ENCODE results near the gene TANGO6.
"Not testable (repeated sequence)": the region's sequence is repeated elsewhere in the genome, so short reads cannot be mapped to it uniquely, and the experiment has no call there.

TANGO6 gene

DNA sequence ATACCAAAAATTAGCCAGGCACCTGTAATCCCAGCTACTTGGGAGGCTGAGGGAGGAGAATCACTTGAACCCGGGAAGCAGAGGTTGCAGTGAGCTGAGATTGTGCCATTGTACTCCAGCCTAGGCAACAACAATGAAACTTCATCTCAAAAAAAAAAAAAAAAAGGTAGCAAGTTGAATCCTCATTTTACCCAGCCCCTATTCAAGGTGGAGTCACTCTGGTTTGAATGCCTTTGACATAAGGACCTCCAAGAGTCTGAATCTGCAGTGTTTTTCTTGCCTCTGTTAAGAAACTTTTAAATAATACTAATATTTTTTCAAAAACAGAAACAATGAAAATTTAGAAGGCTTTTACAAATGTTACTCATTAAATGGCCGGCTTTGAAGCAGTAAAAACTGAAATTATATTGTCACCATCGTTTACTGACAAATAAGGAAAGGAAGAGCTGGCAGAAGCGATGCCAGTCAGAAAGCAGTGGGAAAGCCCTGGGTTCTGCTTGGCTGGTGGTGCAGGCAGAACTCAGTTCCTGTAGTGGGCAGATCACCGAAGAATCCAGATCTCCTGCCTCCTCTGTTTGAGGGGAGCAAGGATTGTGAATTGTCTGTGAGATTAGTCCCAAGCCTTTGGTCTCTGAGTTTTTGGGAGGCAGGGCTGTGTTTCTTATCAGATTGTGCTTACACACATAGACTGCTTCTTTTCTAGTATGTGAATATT, 162.5 kb downstream of the TANGO6 start:
- no peak for DNase-seq (ENCODE audit: low read depth in 2 of 2)

DNA sequence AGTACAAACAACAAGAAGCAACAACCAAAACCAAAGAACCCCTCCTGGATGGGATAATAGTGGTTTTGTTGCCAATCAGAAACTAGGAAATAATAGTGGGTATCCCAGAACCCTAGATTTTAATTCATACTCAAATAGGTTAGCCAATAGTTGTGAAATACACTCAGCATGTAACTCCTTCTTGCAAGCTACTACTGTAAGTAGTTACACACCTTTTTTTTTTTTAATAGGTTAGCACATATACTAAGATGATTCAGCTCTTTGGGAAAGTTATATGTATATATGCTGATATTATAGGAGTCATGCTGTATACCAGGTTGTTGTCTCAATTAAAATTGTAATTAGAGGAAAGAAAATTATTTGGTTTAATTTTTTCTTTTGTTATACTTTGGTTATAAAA, 169.6 kb downstream of the TANGO6 start:
- no peak for DNase-seq (ENCODE audit: low read depth in 2 of 2)

DNA sequence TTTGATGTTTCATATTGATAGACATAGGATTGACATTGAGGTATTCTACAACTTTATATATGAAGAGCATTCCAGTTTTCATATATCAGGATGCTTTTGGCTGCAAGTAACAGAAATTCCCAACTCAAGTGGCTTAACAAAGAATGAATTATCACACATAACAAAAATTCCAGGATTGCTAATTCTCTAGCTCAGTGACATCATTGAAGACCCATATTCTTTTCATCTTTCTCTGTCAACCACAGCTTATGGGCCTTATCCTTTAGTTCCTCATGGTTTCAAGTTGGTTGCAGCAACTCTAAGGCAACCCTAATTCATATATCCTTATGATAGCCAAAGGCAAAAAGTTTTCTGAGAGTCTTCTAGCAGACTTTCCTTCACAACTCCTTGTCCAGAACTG, 170.7 kb downstream of the TANGO6 start:
- no peak for DNase-seq (ENCODE audit: low read depth in 2 of 2)

DNA sequence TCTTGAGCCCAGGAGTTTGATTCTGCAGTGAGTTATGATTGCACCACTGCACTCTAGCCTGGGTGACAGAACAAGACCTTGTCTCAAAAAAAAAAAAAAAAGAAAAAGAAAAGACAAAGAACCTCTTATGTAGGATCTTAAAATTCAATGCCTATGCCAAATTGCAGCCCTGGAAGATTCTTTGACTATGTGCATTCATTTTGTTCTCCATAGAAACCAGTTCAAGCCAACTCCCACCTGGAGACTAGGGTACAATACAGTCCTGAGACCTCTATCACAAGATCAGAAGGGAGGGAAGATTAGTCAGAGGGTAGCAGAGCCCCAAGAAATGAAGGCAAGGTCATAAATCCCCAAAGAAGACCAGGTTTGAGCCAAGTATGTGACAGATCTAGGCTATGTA, 171.5 kb downstream of the TANGO6 start:
- DNase-seq (ENCODE audit: low read depth in 2 of 2) = no peak

DNA sequence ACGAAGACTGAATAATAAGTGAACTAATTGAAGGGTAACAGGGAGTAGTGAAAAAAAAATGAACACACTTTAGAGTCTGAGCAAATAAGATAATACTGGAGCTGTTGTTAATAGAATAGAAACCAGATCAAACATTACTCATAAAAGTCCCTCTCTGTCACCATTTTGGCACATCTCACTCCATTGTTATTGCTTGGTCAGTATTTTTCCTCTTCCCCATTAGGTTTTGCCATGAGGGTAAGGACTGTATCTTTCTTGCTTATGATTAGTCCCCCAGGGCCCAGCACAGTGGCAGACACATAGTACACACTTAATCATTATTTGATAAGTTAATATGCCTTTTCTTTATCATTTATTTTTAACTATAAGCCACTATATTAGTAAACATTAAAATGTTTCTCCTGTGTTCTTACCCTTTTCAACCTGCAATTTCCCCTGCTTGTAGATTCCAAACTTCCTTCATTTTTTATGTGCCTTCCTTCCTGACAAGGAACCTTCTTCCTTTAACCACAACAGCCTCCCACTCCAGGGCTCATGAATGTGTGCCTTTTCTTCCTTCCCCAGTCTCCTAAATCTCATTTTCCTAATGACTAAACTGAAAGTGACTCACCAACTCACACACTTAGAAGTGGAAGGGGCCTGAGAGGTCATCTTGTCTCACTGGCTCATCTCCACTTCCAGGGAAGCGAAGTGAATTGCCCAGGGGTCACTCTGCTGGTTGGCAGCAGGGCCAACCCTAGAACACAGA, 173.9 kb downstream of the TANGO6 start:
- no peak for DNase-seq (ENCODE audit: low read depth in 2 of 2)

DNA sequence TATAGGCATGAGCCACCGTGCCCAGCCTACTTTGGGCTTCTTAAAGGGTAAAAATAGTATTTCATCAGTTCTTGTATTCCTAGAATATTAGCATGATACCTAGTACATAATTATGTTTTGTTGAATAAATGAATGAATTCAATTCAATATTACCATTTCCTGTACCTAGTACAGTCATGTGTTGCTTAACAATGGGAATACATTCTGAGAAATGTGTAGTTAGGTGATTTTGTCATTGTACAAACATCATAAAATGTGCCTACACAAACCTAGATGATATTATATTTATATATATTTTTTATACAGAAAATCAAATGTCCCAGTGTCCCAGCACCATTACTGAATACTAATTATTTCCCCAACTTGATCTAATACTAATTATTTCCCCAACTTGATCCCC, 176.5 kb downstream of the TANGO6 start:
- no peak for DNase-seq (ENCODE audit: low read depth in 2 of 2)

DNA sequence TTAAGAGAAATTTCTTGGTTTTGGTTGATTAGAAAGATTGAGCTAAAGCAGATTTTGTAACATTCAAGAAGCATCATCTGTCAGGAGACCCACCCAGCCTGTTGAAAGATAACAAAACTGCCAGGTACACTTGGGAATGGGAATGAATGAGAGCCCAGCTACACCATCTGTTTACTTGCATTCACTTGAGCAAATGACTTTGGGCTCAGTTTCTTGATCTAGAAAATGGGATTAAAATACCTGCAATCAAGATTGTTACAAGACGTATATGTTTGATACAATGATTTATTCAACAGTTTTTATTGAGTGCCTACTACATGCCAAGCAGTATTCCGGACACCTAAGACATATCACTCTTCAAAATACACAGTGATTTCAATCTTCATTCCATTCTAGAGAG, 185.8 kb downstream of the TANGO6 start:
- DNase-seq (ENCODE audit: low read depth in 2 of 2) = no peak

DNA sequence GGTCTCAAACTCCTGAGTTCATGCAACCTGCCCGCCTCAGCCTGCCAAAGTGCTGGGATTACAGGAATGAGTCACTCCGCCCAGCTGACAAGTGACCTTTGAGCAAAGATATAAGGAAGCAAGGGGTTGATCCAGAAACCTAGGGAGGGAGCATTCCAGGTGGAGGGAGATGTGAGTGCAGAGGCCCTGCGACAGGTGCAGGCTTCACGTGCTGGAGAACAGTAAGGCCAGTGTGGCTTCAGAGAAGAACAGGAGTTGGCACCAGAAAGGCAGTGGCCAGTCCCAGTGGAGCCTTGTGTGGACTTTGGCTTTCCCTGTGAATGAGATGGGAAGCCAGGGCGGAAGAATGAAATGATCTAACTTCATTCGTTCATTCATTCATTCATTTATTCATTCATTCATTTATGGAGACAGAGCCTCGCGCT, 188.6 kb downstream of the TANGO6 start:
- DNase-seq (ENCODE audit: low read depth in 2 of 2) = no peak

DNA sequence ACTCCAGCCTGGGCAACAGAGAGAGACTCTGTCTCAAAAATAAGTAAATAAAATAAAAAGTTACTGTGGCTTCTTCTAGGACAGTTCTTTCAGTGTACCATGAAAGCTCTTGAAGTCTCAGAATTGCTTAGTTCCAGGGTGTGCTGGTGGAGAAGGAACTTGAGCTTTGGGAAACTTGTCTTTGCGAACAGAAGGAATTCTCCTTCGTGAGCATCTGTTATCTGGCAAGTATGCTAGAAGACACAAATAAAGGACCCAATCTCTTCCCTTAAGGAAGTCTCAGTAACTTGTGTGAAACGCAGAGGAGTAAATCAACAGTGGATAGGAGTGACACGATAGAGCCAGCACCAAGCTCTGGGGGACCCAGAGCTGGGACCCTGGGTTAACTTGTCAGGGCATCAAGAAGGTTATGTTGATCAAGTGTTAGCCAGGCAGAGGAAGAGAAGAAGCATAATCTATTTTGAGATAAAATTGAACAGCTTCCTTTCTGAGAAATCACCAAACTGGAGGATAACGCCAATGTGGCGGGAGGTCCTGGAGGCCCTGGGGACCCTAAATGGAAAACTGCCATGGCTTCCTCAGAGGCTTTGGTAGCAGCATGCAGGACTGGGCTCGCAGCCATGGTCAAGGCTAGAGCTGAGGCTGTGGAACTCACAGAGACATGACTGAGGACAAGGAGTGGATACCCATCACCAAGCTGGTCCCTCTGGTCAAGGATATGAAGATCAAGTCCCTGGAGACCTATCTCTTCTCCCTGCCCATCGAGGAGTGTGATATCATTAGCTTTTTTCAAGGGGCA, 190.0 kb downstream of the TANGO6 start:
- DNase-seq (ENCODE audit: low read depth in 2 of 2) = no peak

DNA sequence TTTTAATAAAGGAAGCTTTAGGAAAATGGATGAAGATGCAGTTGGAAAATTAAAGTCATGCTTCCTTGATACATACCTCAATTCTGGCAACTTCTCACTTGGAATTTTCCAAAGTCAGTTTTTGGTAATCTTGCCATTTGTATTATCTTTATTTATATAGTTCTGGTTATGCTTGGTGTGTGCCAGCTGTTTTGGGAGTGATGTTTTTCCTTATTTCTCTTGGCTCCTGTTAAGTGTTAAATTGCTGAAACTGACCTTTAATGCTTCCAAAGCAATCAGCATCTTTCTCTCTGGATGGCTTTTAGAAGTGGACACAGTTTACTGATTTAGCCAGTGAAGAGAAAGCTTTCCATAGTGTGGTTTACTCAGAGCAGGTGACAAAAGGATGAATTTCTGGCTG, 192.0 kb downstream of the TANGO6 start:
- DNase-seq (ENCODE audit: low read depth in 2 of 2) = no peak

DNA sequence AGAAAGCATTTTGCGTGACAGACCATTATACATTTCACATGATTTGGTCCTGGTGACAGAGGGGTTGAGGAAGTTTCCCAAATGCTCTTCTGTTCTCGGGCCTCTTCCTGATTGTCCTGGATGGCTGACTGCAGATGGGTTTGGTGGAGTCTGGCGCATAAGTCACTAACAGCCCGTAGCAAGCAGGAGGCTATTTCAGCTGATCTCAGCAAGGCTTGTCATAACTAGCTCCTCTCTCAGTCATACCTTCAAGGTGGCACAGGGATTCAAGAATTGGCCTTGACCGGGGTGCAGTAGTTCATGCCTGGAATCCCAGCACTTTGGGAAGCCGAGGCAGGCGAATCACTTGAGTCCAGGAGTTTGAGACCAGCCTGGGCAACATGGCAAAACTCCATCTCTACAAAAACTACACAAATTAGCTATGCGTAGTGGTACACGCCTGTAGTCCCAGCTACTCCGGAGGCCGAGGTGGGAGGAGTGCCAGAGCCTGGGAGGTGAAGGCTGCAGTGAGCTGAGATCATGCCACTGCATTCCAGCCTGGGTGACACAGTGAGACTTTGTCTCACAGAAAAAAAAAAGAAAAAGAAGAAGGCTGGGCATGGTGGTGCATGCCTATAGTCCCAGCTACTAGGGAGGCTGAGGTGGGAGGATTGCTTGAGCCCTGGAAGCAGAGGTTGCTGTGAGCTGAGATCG, 193.2 kb downstream of the TANGO6 start:
- DNase-seq (ENCODE audit: low read depth in 2 of 2) = no peak

DNA sequence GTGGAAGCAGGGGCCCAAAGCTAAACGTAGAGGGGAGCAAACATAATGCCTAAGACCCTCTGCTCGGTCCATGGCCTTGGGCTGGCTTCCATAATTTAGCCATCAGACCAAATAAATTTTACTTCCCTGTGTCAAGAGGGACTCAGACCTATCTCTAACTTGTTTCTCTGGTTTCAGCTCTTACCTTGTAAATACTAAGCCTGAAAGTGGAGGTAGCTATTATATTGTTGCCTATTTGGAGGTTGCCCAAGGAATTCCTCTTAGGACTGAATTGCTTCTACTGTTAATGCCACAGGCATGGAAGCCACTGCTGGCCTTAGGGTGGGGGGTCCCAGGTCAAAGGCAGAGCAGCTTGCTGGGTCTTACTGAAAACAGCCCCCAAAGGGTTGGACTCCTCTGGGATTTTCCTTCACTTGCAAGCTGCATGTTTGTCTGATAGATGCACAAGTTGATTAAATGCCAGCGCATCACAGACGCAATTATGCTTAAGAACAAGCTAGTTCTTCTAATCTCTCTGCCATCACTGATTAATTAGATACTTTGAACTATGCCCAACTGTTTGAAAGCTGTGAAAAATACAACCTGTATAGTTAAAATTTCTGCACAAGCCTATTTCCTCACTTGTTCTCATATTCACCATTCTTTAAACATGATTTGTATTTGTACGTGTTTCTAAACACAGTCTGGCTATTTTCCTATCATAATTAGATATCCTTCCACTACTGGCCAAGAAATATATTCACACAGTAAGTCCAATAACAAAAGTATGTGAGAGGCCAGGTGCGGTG, 194.2 kb downstream of the TANGO6 start:
- DNase-seq (ENCODE audit: low read depth in 2 of 2) = no peak

DNA sequence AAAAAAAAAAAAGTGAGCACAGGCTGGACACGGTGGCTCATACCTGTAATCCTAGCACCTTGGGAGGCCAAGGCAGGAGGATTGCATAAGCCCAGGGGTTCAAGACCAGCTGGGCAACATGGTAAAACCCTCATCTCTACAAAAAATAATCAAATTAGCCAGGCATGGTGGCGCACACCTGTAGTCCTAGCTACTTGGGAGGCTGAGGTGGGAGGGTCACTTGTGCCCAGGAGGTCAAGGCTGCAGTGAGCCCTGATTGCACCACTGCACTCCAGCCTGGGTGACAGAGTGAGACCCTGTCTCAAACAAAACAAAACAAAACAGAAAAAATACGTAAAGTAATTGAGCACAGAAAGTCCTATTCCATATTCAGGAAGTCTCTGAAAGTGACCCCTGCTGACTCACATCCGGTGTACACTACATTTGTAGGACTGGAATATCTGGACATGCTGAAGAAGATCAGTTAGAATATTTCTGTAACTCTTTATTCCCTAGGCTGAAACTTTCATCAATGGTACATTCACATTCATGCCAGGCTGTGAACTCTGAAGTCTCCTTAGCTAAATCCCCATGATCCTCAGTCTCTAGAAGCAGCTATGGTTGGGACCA, 196.1 kb downstream of the TANGO6 start:
- DNase-seq (ENCODE audit: low read depth in 2 of 2) = no peak

DNA sequence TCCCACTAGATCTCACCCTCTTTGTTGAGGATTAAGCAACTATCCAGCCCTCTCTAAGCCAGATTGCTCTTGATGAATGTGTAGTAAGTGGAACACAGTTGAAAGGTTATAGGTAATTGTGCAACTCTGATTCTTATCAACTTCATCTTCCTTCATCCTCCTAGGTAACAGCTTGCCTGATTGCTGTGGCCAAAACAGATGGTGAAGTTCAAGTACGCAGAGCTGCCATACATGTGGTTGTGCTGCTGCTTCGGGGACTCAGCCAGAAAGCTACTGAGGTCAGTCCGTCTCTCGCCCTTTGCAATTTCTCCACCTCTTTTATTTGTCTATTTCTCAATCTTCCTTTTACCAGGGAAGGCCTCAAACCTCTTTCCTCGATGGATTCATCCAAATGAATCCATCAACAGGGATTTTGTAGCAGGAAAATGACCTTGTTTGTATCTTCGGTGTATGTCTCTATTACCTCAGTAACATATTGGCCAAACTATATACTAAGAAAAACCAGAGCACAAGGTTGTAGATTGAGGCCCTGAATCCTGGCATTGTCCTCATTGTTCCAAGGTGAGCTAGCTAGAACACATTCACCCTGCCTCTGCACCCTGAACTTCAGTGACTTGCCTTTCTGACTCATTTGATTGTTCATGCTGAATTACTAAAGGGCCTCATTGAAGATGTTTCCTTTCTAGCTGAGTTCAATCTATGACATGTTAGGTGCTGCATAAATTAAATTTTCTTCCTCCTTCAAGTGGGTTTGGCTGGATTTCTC, 197.0 kb downstream of the TANGO6 start:
- no peak for DNase-seq (ENCODE audit: low read depth in 2 of 2)

DNA sequence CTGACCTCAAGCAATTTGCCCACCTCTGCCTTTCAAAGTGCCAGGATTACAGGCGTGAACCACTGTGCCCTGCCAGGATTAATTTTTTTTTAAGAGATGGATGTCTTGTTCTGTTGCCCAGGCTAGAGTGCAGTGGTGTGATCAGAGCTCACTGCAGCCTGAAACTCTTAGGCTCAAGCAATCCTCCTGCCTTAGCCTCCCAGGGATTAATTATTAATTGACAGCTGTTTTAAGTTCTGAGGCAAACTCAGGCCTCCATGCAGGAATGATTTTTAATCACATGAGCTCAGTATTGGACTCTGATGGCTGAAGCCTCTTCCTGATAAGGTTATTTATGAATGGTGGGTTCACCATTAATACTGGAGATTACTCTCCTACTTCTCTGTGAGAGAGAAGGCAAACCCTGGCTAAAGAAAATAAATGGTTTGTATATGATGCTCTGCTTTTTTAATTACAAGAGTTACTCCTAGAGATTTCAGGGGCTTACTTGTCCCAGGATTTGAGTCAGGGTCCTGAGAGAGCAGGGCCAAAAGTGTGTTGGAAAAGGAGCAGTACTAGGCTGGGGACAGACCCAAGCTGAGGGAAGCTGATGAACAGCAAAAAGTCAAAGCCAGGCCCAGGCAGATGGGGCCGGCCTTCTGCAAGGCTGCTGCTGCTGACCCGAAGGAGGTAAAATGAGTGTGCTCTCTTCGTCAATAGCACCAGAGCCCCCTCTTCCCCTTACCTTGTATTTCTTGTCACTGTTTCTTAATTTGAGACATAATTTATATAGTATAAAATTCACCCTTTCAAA, 205.2 kb downstream of the TANGO6 start:
- no peak for DNase-seq (ENCODE audit: low read depth in 2 of 2)

DNA sequence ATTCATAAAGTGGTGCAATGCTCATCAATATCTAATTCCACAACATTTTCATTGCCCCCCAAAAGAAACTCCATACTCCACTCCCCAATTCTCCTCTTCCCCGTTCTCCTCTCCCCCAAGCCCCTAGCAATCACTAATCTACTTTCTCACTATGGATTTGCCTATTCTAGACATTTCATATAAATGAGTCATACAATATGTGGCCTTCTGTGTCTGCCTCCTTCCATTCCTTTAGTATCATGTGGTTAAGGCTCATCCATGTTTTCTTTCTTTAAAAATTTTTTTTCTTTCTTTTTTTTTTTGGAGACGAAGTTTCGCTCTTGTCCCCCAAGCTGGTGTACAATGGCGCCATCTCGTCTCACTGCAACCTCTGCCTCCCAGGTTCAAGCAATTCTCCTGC, 205.8 kb downstream of the TANGO6 start:
- peak; percentile 49 to 51 for DNase-seq (ENCODE audit: low read depth in 2 of 2)

DNA sequence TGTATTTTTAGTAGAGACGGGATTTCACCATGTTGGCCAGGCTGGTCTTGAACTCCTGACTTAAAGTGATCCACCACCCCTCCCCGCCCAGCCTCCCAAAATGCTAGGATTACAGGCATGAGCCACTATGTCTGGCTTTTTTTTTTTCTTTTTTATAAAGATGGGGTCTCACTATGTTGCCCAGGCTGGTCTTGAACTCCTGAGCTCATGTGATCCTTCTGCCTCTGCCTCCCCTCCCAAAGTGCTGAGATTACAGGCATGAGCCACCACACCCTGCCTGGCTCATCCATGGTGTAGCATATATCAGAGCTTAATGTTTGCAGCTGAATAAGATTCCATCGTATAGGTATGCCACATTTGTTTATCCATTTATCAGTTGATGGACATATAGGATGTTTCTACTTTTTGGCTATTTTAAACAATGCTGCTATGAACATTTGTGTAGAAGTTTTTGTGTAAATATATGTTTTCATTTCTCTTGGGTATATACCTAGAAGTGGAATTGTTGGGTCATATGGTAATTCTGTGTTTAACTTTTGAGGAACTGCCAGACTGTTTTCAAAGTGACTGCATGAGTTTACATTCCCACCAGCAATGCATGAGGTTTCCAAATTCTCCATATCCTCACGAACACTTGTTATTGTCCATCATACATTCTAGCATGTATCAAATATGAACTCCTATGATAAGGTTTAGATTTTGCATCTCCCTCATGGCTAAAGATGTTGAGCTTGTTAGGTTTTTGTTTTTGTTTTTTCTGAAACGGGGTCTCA, 206.5 kb downstream of the TANGO6 start:
- no peak for DNase-seq (ENCODE audit: low read depth in 2 of 2)

DNA sequence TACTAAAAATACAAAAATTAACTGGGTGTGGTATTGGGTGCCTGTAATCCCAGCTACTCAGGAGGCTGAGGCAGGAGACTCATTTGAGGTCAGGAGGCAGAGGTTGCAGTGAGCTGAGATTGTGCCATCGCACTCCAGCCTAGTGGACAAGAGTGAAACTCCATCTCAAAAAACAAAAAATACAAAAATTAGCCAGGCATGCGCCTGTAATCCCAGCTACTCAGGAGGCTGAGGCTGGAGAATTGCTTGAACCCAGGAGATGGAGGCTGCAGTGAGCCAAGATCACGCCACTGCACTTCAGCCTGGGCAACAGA, 208.1 kb downstream of the TANGO6 start:
- DNase-seq (ENCODE audit: low read depth in 2 of 2) = not testable (repeated sequence)

DNA sequence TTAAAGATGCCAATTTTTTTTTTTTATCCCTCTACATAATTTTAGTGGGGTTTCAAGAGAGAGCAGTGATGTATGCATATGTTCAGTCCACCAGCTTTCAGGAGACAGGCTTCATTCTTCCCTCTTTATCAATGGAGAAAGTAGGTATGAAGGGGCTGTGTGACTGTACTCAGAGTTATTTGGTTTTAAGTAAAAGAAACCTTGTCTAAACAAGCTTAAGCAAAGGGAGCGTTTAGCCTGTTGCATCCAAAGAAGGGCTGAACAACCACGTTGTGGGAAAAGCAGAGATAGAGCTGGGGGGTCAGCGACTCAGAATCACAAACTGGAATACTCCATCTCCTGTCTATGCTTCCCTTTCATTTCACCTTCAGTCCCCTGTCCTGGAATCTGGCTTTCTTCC, 211.7 kb downstream of the TANGO6 start:
- no peak for DNase-seq (ENCODE audit: low read depth in 2 of 2)

Measured in fibroblast of skin of left quadriceps (primary cell).